ENCODE results near the gene TSN.

GRCh38 chr2:121798617-121799016 is 43.2 kb downstream of the TSN start:
- TF ChIP-seq CTCF (IDR thresholded peaks at IDR 0.05), result no peak
- TF ChIP-seq POLR2A (IDR thresholded peaks at IDR 0.05), result no peak
